ENCODE measurements around the gene SGMS1.

- no peak for TF ChIP-seq CTCF (conservative IDR thresholded peaks at IDR 0.05 in 1 of 2, IDR thresholded peaks at IDR 0.05 in 1 of 2; ENCODE audit: low read depth in 1 of 2, low read length in 2 of 2)
- no peak for TF ChIP-seq EZH2 (IDR thresholded peaks at IDR 0.05; ENCODE audit: low read length, missing control alignments)
Observed at GRCh38 chr10:50333872-50334271, 289.9 kb downstream of the SGMS1 start.
